Urinary bladder (tissue), 4 donors: ENCODE results near the gene PRKACB. TPM values are rescaled to one million over a fixed set of nuclear protein-coding genes. Genes with fewer than 3 reads are reported as not detected.
"Not testable (repeated sequence)": the region's sequence is repeated elsewhere in the genome, so short reads cannot be mapped to it uniquely, and the experiment has no call there.

Experiments
- DNase-seq: peaks from one replicate; pipeline ENCODE4 v3.0.0-alpha.2; 2015; ENCODE audit errors: extremely low spot score
- H3K27ac ChIP-seq: one replicate; pipeline ENCODE4 v1.5.1; 2013; ENCODE audit warnings: low read depth, mild to moderate bottlenecking, moderate library complexity
- H3K36me3 ChIP-seq: one replicate; pipeline ENCODE4 v1.6.1; 2013; ENCODE audit warnings: mild to moderate bottlenecking, moderate library complexity; ENCODE audit not compliant: insufficient read depth
- H3K4me1 ChIP-seq: one replicate; pipeline ENCODE4 v1.6.1; 2013; ENCODE audit warnings: mild to moderate bottlenecking, moderate library complexity; ENCODE audit not compliant: insufficient read depth
- H3K4me3 ChIP-seq: one replicate; pipeline ENCODE4 v1.5.1; 2013; ENCODE audit warnings: low read depth, low read length
- WGBS: extraction: QIAGEN DNeasy Blood & Tissue Kit; methylation state at CpG from one replicate; pipeline ENCODE4 v1.1.7; 2013; 5-methylcytosine and 5-hydroxymethylcytosine counted together
- polyA plus RNA-seq: library from polyadenylated mRNA; stranded (reverse); fragments of 200-250 nt; gene quantifications from one replicate; pipeline ENCODE4 v1.2.3, GENCODE V29; 2013
- total RNA-seq: library from RNA; depleted of rRNA; stranded (reverse); fragments of >200 nt; gene quantifications from one replicate; pipeline ENCODE4 v1.2.3, GENCODE V29; 2014
- donor health status: healthy with polysubstance abuse.
- donor health status: healthy.

PRKACB gene
- total and polyA plus RNA-seq, 2 donors = 33.5 to 107 TPM

GRCh38 chr1:84214115-84214956 is 70.3 kb downstream of the PRKACB start:
- H3K4me3 ChIP-seq = no peak overlapping the region
- H3K36me3 ChIP-seq = peaks cover 2% of the 10 kb centered on the region
- WGBS = 92% methylated on average over 8 of the region's 8 CpGs
- no peaks in the 10 kb centered on the region for H3K4me1 ChIP-seq
- no peak overlapping the region for H3K27ac ChIP-seq
- DNase-seq = no peak

GRCh38 chr1:84217239-84217638 is 73.2 kb downstream of the PRKACB start:
- Histone ChIP-seq H3K4me3 (no peak overlapping the region), H3K36me3 (peaks cover 2% of the 10 kb centered on the region), H3K27ac (no peak overlapping the region), H3K4me1 (no peaks in the 10 kb centered on the region)
- DNase-seq = no peak

GRCh38 chr1:84223751-84224432 is 79.8 kb downstream of the PRKACB start:
- 65% methylated on average over 3 of the region's 3 CpGs for WGBS
- Histone ChIP-seq H3K27ac (no peak overlapping the region), H3K4me3 (no peak overlapping the region), H3K4me1 (no peaks in the 10 kb centered on the region), H3K36me3 (no peaks in the 10 kb centered on the region)
- DNase-seq = no peak

GRCh38 chr1:84224905-84225304 is 80.8 kb downstream of the PRKACB start:
- no peak for DNase-seq
- H3K4me1 ChIP-seq = no peaks in the 10 kb centered on the region
- no peak overlapping the region for H3K27ac ChIP-seq
- no peak overlapping the region for H3K4me3 ChIP-seq
- no peaks in the 10 kb centered on the region for H3K36me3 ChIP-seq
- 93% methylated on average over 1 of the region's 1 CpG for WGBS

- Histone ChIP-seq H3K36me3 (no peaks in the 10 kb centered on the region), H3K27ac (no peak overlapping the region), H3K4me3 (no peak overlapping the region), H3K4me1 (no peaks in the 10 kb centered on the region)
- WGBS = 76% methylated on average over 1 of the region's 1 CpG
- DNase-seq = no peak
Observed at GRCh38 chr1:84225646-84226045, 81.6 kb downstream of the PRKACB start.

GRCh38 chr1:84232676-84233075 is 88.6 kb downstream of the PRKACB start:
- not testable (repeated sequence) for H3K27ac ChIP-seq, DNase-seq, H3K36me3 ChIP-seq, H3K4me3 ChIP-seq, H3K4me1 ChIP-seq
- 98% methylated on average over 3 of the region's 3 CpGs for WGBS

- WGBS = 81% methylated on average over 2 of the region's 2 CpGs
- no peak for DNase-seq
- no peak overlapping the region for H3K4me3 ChIP-seq
- peaks cover 4% of the 10 kb centered on the region for H3K36me3 ChIP-seq
- no peak overlapping the region for H3K27ac ChIP-seq
- H3K4me1 ChIP-seq = no peaks in the 10 kb centered on the region
Observed at GRCh38 chr1:84236256-84236655, 92.2 kb downstream of the PRKACB start.

- Histone ChIP-seq H3K4me1 (no peaks in the 10 kb centered on the region), H3K36me3 (peaks cover 4% of the 10 kb centered on the region), H3K4me3 (no peak overlapping the region), H3K27ac (no peak overlapping the region)
- 61% methylated on average over 3 of the region's 3 CpGs for WGBS
- DNase-seq = no peak
Observed at GRCh38 chr1:84242641-84243040, 98.6 kb downstream of the PRKACB start.

GRCh38 chr1:84245563-84245962 is 101.5 kb downstream of the PRKACB start:
- no peak for DNase-seq
- 43% methylated on average over 3 of the region's 3 CpGs for WGBS
- H3K27ac ChIP-seq = no peak overlapping the region
- no peaks in the 10 kb centered on the region for H3K36me3 ChIP-seq
- no peaks in the 10 kb centered on the region for H3K4me1 ChIP-seq
- H3K4me3 ChIP-seq = no peak overlapping the region

GRCh38 chr1:84246213-84246612 is 102.1 kb downstream of the PRKACB start:
- H3K4me3 ChIP-seq = no peak overlapping the region
- 53% methylated on average over 4 of the region's 4 CpGs for WGBS
- H3K4me1 ChIP-seq = no peaks in the 10 kb centered on the region
- no peak overlapping the region for H3K27ac ChIP-seq
- DNase-seq = no peak
- no peaks in the 10 kb centered on the region for H3K36me3 ChIP-seq

GRCh38 chr1:84247425-84248220 is 103.6 kb downstream of the PRKACB start:
- H3K4me1 ChIP-seq = no peaks in the 10 kb centered on the region
- H3K4me3 ChIP-seq = no peak overlapping the region
- DNase-seq = peak; percentile 70
- peak overlapping the region; percentile 48 for H3K27ac ChIP-seq
- no peaks in the 10 kb centered on the region for H3K36me3 ChIP-seq
- WGBS = 71% methylated on average over 11 of the region's 11 CpGs

GRCh38 chr1:84250668-84251067 is 106.6 kb downstream of the PRKACB start:
- no peak overlapping the region for H3K27ac ChIP-seq
- no peaks in the 10 kb centered on the region for H3K36me3 ChIP-seq
- no peak for DNase-seq
- H3K4me3 ChIP-seq = no peak overlapping the region
- H3K4me1 ChIP-seq = no peaks in the 10 kb centered on the region
- 96% methylated on average over 2 of the region's 2 CpGs for WGBS

- no peaks in the 10 kb centered on the region for H3K36me3 ChIP-seq
- 76% methylated on average over 2 of the region's 2 CpGs for WGBS
- no peak overlapping the region for H3K27ac ChIP-seq
- no peak for DNase-seq
- no peak overlapping the region for H3K4me3 ChIP-seq
- no peaks in the 10 kb centered on the region for H3K4me1 ChIP-seq
Observed at GRCh38 chr1:84253036-84253435, 109.0 kb downstream of the PRKACB start.
